ENCODE results near the gene EGFR.

Gene EGFR

DNA sequence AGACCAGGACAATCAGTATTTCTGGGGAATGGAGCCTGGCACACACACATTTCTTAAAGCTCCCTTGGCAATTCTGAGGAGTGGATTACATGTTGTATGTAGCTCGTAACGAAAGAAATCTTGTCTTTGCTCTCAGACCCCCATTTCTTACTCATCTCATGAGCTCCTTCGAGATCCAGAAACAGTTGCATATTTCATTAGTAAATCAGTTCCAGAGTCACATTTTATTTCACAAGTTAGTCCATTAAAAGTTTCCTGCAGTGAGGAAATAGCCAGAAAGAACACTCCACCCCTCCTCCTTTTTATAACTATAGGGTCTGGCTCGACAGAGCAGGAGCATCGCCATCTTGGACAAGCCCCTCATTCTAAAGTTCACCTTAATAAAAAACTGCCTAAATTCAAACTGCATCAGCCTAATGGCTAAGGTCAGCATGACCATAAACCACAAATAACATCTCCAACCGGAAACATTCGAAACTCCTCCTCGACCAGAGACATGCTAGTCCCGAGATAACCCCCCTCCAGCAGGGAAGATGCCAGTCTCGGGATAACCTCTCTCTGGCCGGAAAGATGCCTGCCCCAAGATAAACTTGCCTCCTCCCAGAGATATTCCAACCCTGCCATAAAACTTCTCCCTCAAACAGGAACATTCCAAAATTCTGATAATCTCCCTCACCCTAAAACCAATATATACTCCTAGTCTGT lies 7.4 kb downstream of the EGFR start:
- no peak overlapping the region for H3K4me3 ChIP-seq (replicated peaks; ENCODE audit: low read depth, low read length)
- DNase-seq (ENCODE audit: extremely low read depth, low read depth) = no peak
- TF ChIP-seq, protein P1, sequence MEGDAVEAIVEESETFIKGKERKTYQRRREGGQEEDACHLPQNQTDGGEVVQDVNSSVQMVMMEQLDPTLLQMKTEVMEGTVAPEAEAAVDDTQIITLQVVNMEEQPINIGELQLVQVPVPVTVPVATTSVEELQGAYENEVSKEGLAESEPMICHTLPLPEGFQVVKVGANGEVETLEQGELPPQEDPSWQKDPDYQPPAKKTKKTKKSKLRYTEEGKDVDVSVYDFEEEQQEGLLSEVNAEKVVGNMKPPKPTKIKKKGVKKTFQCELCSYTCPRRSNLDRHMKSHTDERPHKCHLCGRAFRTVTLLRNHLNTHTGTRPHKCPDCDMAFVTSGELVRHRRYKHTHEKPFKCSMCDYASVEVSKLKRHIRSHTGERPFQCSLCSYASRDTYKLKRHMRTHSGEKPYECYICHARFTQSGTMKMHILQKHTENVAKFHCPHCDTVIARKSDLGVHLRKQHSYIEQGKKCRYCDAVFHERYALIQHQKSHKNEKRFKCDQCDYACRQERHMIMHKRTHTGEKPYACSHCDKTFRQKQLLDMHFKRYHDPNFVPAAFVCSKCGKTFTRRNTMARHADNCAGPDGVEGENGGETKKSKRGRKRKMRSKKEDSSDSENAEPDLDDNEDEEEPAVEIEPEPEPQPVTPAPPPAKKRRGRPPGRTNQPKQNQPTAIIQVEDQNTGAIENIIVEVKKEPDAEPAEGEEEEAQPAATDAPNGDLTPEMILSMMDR (IDR thresholded peaks at IDR 0.05; ENCODE audit: low read depth, low read length, missing control alignments) = no peak

DNA sequence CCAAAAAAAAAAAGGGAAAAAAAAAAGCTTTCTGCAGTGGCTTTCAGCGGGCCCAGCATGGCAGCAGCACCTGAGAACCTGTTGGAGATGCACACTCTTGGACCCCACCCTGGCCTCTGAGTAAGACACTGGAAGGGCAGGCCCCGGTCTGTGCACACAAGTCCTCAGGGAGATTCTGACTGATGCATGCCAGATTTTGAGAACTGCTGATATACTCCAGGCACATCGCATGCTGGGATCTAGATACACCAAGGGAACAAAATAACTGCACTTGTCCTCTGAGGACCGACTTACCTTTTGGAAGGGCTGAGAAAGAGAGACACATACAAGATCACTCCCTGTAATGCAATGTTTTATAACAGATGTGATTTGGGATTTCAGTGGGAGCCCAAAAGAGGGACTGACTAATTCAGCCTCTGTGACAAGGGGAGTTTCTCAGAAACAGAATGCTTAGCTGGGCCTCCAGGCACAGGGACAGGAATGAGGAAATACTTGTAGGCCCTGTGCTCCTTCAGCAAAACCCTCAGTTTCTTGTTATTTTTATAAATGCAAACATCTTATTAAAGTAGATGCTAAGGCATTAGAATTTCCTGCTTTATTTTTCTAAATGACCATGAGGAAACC lies 8.2 kb downstream of the EGFR start:
- TF ChIP-seq, protein P1 (IDR thresholded peaks at IDR 0.05; ENCODE audit: low read depth, low read length, missing control alignments) = no peak
- DNase-seq (ENCODE audit: extremely low read depth, low read depth) = no peak
- no peak overlapping the region for H3K4me3 ChIP-seq (replicated peaks; ENCODE audit: low read depth, low read length)

DNA sequence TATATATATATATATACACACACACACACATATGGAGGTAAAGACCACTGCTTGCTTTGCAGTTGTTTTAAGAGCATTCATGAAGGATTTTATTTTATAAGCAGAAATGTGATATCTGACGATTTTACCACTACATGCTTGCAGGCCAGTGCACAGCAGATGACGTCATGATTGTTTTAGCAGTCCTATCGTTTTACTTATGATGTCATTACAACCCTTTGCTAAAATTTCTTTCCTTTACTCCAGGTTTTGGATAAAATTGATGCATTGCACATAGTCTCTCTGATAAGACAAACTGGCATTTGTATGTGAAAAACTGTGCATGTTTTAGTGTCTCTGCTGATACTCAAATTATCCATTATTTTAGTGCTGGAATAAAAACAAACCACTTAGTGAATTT lies 9.2 kb downstream of the EGFR start:
- DNase-seq (ENCODE audit: extremely low read depth, low read depth) = no peak
- no peak overlapping the region for H3K4me3 ChIP-seq (replicated peaks; ENCODE audit: low read depth, low read length)
- TF ChIP-seq, protein P1 (IDR thresholded peaks at IDR 0.05; ENCODE audit: low read depth, low read length, missing control alignments) = no peak

DNA sequence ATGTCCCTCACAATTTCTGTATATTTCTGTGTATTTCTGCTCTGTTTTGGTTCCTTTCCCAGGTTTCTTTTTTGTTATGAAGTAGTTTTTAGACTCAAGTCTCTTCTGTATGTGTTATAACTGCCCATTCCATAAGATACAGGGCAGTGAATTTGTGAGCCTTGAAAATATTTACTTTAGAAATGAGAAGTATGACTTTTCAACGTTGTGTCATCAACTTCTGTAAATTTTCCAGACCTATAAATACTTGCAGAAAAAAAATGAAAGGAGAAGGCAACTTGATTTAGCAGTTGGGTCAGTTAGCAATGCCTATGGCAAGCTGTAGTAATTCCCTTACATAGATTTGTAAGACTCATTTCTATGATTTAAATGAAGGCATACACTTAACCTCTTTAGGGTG lies 11.5 kb downstream of the EGFR start:
- H3K4me3 ChIP-seq (replicated peaks; ENCODE audit: low read depth, low read length) = no peak overlapping the region
- DNase-seq (ENCODE audit: extremely low read depth, low read depth) = no peak
- TF ChIP-seq, protein P1 (IDR thresholded peaks at IDR 0.05; ENCODE audit: low read depth, low read length, missing control alignments) = no peak

DNA sequence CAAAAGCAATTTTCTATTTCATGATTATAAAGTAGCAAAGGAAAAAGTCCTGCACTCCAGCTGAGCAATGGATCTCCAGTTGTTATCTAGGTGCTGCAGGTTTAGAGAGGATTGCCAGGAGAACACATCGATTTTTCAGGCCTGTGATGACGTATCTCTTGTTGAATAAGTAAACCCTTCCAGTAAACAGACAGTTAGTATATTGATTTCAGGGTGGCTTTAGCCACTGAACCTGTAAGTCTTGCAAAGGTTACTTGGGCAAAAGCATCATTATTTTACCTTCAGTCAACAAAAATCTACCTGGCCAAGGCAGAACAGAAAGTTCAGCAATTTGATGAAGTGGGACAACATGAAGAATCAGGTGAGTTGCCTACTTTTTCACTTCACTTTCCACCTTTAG lies 12.3 kb downstream of the EGFR start:
- H3K4me3 ChIP-seq (replicated peaks; ENCODE audit: low read depth, low read length) = no peak overlapping the region
- TF ChIP-seq, protein P1 (IDR thresholded peaks at IDR 0.05; ENCODE audit: low read depth, low read length, missing control alignments) = no peak
- DNase-seq (ENCODE audit: extremely low read depth, low read depth) = no peak

DNA sequence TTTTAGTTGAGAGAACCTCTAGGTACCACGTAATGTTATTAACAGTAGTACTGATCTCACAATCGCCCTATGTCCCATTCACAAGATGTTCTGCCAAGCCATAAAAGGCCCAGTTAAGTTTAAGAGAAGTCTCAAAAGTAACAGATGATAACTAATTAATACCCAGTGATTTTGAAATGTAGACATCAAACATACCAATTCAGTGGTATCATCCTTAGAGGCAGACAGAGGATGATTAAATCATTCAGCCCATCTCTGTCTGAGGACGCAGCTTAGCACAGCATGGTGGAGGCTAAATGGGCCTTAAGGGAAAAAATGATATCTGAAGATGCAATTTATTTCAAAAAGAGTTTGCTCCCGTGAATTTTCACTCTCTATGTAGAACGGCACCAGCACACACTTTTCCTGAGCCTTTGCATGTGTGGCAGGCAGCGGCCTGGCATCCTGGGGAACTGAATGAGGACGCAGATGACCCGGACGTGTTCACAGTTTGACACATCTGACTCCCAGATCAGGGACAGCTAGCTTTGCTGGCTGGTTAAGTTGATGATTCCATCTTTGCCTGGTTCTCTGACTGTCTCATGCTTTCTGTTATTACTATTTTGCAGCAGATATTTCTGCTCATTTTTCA lies 13.4 kb downstream of the EGFR start:
- TF ChIP-seq, protein P1 (IDR thresholded peaks at IDR 0.05; ENCODE audit: low read depth, low read length, missing control alignments) = no peak
- DNase-seq (ENCODE audit: extremely low read depth, low read depth) = no peak
- no peak overlapping the region for H3K4me3 ChIP-seq (replicated peaks; ENCODE audit: low read depth, low read length)
